GM12873 (cell line): ENCODE results near the gene CDH2.

Source experiments
- CTCF ChIP-seq: IDR thresholded peaks from 2 replicates; pipeline ENCODE4 v1.5.1; 2012; ENCODE audit warnings: low read depth, mild to moderate bottlenecking, moderate library complexity, low read length, control low read depth; ENCODE audit not compliant: insufficient read depth; ENCODE audit errors: missing control alignments

The CDH2 gene

DNA sequence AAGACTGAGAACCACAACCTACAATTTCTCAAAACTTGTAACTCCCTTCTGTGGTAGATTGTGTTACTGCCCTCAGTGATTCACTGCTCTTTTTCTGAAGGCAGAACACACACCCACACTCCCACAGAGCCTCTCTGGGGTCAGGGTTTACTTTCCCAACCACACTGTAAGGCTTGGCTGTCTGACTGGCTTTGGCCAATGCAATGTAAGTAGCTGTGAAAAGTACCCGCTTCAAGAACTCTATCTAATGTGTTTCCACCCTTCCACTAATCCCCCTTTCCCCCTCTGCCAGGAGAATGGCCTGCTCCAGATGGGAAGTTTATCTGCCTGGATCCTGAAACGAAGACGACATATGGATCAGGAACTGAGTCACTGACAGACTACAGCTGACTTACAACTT lies 222.7 kb downstream of the CDH2 start:
- TF ChIP-seq CTCF = no peak

DNA sequence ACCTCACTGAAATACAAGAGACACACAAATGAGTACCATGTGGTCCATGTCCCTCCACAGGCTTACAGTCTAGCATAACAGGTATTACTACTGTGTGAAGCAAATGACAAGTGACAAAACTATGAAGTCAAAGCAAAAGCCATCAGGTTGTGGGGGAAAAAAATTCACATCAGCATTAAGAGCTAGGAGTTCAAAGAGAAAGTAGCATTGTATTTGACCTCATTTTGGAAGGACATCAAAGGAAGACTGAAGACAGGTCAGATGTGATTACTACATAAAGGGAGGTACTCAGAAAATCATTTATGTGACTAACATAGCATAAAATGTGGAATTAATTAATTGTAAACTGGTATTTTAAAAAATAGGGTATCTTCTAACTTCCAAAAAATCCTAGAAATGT lies 224.2 kb downstream of the CDH2 start:
- no peak for TF ChIP-seq CTCF

GRCh38 chr18:27950648-27951228 lies 226.2 kb downstream of the CDH2 start:
- TF ChIP-seq CTCF = no peak

DNA sequence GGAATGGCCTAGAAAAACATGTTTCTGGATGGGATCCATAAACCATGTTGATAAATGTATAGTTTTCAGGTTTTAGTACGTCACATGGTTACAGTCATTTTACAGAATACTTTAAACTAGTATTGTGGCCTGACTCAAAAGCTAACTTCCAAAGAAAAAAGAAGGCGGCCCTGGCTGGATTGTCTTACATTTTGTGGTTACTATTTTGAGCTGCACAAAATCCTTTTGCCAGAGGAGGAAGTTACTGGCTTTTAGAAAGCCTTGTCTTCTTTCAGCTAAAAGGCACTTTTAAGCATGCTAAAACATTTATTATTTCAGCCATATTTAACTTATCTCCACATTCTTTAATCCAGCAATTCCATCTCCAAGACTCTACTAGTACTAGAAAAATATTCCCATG lies 227.9 kb downstream of the CDH2 start:
- TF ChIP-seq CTCF = no peak

GRCh38 chr18:27942706-27943105 lies 234.2 kb downstream of the CDH2 start:
- TF ChIP-seq CTCF = no peak

GRCh38 chr18:27931535-27931934 lies 245.4 kb downstream of the CDH2 start:
- TF ChIP-seq CTCF = no peak

DNA sequence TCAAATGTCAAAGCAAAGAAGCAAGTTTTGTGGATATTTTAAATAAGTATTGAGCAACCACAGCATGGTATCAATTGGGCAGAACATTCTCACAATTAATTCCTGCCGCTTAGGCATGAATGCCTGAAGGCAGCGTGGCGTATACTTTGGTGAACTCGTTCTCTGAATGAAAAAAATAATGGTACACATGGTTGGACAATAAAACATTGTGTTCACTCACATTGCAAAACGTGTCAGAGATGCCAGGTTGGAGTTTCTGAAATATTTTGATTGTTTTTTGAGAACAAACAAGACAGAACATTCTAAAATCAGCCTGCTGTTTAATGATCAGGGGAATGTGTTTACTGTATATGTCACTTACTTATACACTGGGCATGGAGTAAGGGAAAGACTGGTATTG lies 254.2 kb downstream of the CDH2 start:
- TF ChIP-seq CTCF = no peak
